H1 (cell line): ENCODE measurements around the gene OAS3. TPM values are rescaled to one million over a fixed set of nuclear protein-coding genes. Genes with fewer than 3 reads are reported as not detected.

Experiments
- CTCF ChIA-PET: fragments of 300-600 bp; sonication (Branson Sonifier 250); formaldehyde crosslinking; loops from one replicate; lab custom pipeline; 2021; ENCODE audit not compliant: partially characterized antibody; lab: Charles Lee
- POLR2A ChIA-PET: fragments of 300-600 bp; sonication (Branson Sonifier 250); formaldehyde crosslinking; loops from one replicate; lab custom pipeline; 2021; ENCODE audit warnings: inconsistent platforms; ENCODE audit not compliant: partially characterized antibody; lab: Charles Lee
- DNase-seq, 2 experiments: peaks; one replicate each; pipeline versions ENCODE4 v3.0.0 to v3.0.0-alpha.2; 2010 to 2022; ENCODE audit warnings: low spot score in 2 of 2, low read depth in 1 of 2, mixed read lengths in 1 of 2
- FAIRE-seq: peaks from 2 replicates; lab custom pipeline; 2011; peaks lifted over from hg19 to GRCh38; lab: Jason Lieb, UNC
- H2AFZ ChIP-seq: 2 replicates; pipeline ENCODE4 v1.8.1; 2012; ENCODE audit warnings: low read length, inconsistent platforms
- H2AK5ac ChIP-seq: 2 replicates; pipeline ENCODE4 v1.6.1; 2013; ENCODE audit warnings: low read depth, low read length
- H2BK120ac ChIP-seq: replicated peaks from 2 replicates; pipeline ENCODE3; 2013; ENCODE audit warnings: low read depth, low read length, inconsistent platforms
- H2BK12ac ChIP-seq: 2 replicates; pipeline ENCODE4 v1.6.1; 2013; ENCODE audit warnings: low read depth, low read length
- H2BK15ac ChIP-seq: 2 replicates; pipeline ENCODE4 v1.6.1; 2013; ENCODE audit warnings: low read length
- H2BK20ac ChIP-seq: 2 replicates; pipeline ENCODE4 v1.6.1; 2013; ENCODE audit warnings: low read length
- H2BK5ac ChIP-seq: 2 replicates; pipeline ENCODE4 v1.6.1; 2013; ENCODE audit warnings: low read depth, low read length
- H3K14ac ChIP-seq: 2 replicates; pipeline ENCODE4 v1.6.1; 2013; ENCODE audit warnings: inconsistent platforms; ENCODE audit not compliant: insufficient read length
- H3K18ac ChIP-seq: 2 replicates; pipeline ENCODE4 v1.6.1; 2013; ENCODE audit warnings: low read length; ENCODE audit errors: extremely low read depth
- H3K23ac ChIP-seq: 2 replicates; pipeline ENCODE4 v1.6.1; 2013; ENCODE audit warnings: inconsistent platforms; ENCODE audit not compliant: insufficient read length
- H3K23me2 ChIP-seq: 2 replicates; pipeline ENCODE4 v1.6.1; 2013; ENCODE audit warnings: low read depth, low read length
- H3K27ac ChIP-seq: 2 replicates; pipeline ENCODE4 v1.6.1; 2011; ENCODE audit warnings: low read depth, low read length, inconsistent platforms
- H3K27me3 ChIP-seq, 4 experiments: replicated peaks in 1 of 4; 1 replicate in 1 of 4; 2 replicates in 3 of 4; pipeline versions ENCODE4 v1.6.1 to v1.8.1; 2011 to 2013; ENCODE audit warnings: low read length in 3 of 4, mild to moderate bottlenecking in 3 of 4, inconsistent platforms in 2 of 4, mixed read lengths in 2 of 4, moderate library complexity in 1 of 4; ENCODE audit not compliant: control insufficient read depth in 3 of 4, insufficient read depth in 3 of 4; ENCODE audit errors: extremely low read depth in 1 of 4
- H3K36me3 ChIP-seq, 4 experiments: 2 replicates each; pipeline versions ENCODE4 v1.6.1 to v1.8.1; 2011 to 2013; ENCODE audit warnings: mild to moderate bottlenecking in 4 of 4, low read length in 3 of 4, moderate library complexity in 2 of 4, control low read depth in 1 of 4, inconsistent platforms in 1 of 4; ENCODE audit not compliant: insufficient read depth in 4 of 4, control insufficient read depth in 2 of 4
- H3K4ac ChIP-seq: replicated peaks from 2 replicates; pipeline ENCODE3; 2013; ENCODE audit warnings: low read length, low read depth, mixed read lengths, inconsistent platforms; ENCODE audit not compliant: insufficient read length
- H3K4me1 ChIP-seq, 4 experiments: replicated peaks in 1 of 4; 1 replicate in 1 of 4; 2 replicates in 3 of 4; pipeline versions ENCODE4 v1.6.1 to v1.8.1; 2011 to 2013; ENCODE audit warnings: low read length in 3 of 4, inconsistent platforms in 2 of 4, mixed read lengths in 1 of 4; ENCODE audit not compliant: insufficient read depth in 4 of 4, control insufficient read depth in 3 of 4
- H3K4me2 ChIP-seq, 2 experiments: 2 replicates each; pipeline versions ENCODE4 v1.6.1 to v1.8.1; 2011 to 2013; ENCODE audit warnings: low read depth in 2 of 2, low read length in 2 of 2, control low read depth in 1 of 2, inconsistent platforms in 1 of 2, mild to moderate bottlenecking in 1 of 2; ENCODE audit not compliant: insufficient read depth in 1 of 2
- H3K4me3 ChIP-seq, 4 experiments: fragments of 200-600, 300-600 bp in 1 of 4; sonication (generic), shearing (Covaris generic), sonication (Bioruptor Twin) in 1 of 4; 2 replicates each; pipeline versions ENCODE4 v1.5.1 to v1.8.1; 2011 to 2016; ENCODE audit warnings: low read length in 4 of 4, low read depth in 3 of 4, control low read depth in 2 of 4, inconsistent platforms in 2 of 4, mild to moderate bottlenecking in 2 of 4, mixed read lengths in 1 of 4, moderate library complexity in 1 of 4; ENCODE audit not compliant: insufficient read depth in 2 of 4; ENCODE audit errors: extremely low read depth in 1 of 4
- H3K56ac ChIP-seq: replicated peaks from 2 replicates; pipeline ENCODE3; 2013; ENCODE audit warnings: low read depth, mild to moderate bottlenecking, mixed read lengths, low read length, inconsistent platforms; ENCODE audit not compliant: insufficient read length
- H3K79me1 ChIP-seq: 2 replicates; pipeline ENCODE4 v1.6.1; 2013; ENCODE audit warnings: low read depth, low read length, control low read depth
- H3K79me2 ChIP-seq, 2 experiments: 2 replicates each; pipeline versions ENCODE4 v1.6.1 to v1.8.1; 2012 to 2013; ENCODE audit warnings: low read length in 2 of 2, mild to moderate bottlenecking in 2 of 2, inconsistent platforms in 1 of 2; ENCODE audit not compliant: insufficient read depth in 2 of 2, control insufficient read depth in 1 of 2
- H3K9ac ChIP-seq, 4 experiments: replicated peaks in 1 of 4; 1 replicate in 1 of 4; 2 replicates in 3 of 4; pipeline versions ENCODE4 v1.6.1 to v1.8.1; 2011 to 2013; ENCODE audit warnings: low read depth in 3 of 4, low read length in 3 of 4, control low read depth in 2 of 4, mild to moderate bottlenecking in 2 of 4, moderate library complexity in 2 of 4, inconsistent platforms in 1 of 4; ENCODE audit errors: extremely low read depth in 1 of 4
- H3K9me3 ChIP-seq, 2 experiments: 2 replicates each; pipeline versions ENCODE4 v1.6.1 to v1.8.1; 2012 to 2013; ENCODE audit warnings: mild to moderate bottlenecking in 2 of 2, moderate library complexity in 2 of 2, control low read depth in 1 of 2, inconsistent platforms in 1 of 2, low read depth in 1 of 2, low read length in 1 of 2, mixed read lengths in 1 of 2; ENCODE audit not compliant: insufficient read depth in 2 of 2
- H4K20me1 ChIP-seq, 2 experiments: replicated peaks in 1 of 2; 2 replicates each; pipeline versions ENCODE3 to v1.8.1; 2011 to 2013; ENCODE audit warnings: inconsistent platforms in 2 of 2, low read length in 2 of 2, mild to moderate bottlenecking in 1 of 2; ENCODE audit not compliant: insufficient read depth in 2 of 2, control insufficient read depth in 1 of 2
- H4K5ac ChIP-seq: 2 replicates; pipeline ENCODE4 v1.6.1; 2013; ENCODE audit warnings: low read length, low read depth, mixed read lengths, inconsistent platforms; ENCODE audit not compliant: insufficient read length
- H4K8ac ChIP-seq: 2 replicates; pipeline ENCODE4 v1.8.0; 2013; ENCODE audit warnings: mild to moderate bottlenecking, moderate library complexity, low read length, inconsistent platforms; ENCODE audit not compliant: insufficient read depth; ENCODE audit errors: extremely low read depth
- H4K91ac ChIP-seq: replicated peaks from 2 replicates; pipeline ENCODE3; 2013; ENCODE audit warnings: low read length, mixed read lengths, inconsistent platforms; ENCODE audit not compliant: insufficient read length
- BACH1 ChIP-seq: IDR thresholded peaks from 2 replicates; pipeline ENCODE4 v1.6.1; 2012; ENCODE audit warnings: low read length, improper control_type of control experiment
- CREB1 ChIP-seq: IDR thresholded peaks from 2 replicates; pipeline ENCODE4 v1.6.1; 2012; ENCODE audit warnings: inconsistent platforms
- CTBP2 ChIP-seq: IDR thresholded peaks from 2 replicates; pipeline ENCODE4 v1.7.0; 2011; ENCODE audit warnings: borderline replicate concordance, mild to moderate bottlenecking, moderate library complexity, mixed read lengths, low read length; ENCODE audit not compliant: insufficient read depth, insufficient read length
- EZH2 ChIP-seq: fragments of 200-600 bp; sonication (generic); IDR thresholded peaks from 2 replicates; pipeline ENCODE4 v1.7.1; 2012; ENCODE audit warnings: low read depth, mild to moderate bottlenecking, moderate library complexity, low read length, inconsistent platforms; ENCODE audit not compliant: severe bottlenecking
- NRF1 ChIP-seq: IDR thresholded peaks from 2 replicates; pipeline ENCODE4 v1.6.1; 2011; ENCODE audit warnings: mild to moderate bottlenecking, low read depth, low read length, improper control_type of control experiment
- POLR2AphosphoS5 ChIP-seq: IDR thresholded peaks from 2 replicates; pipeline ENCODE4 v1.6.1; 2011; ENCODE audit warnings: low read depth, low read length
- RNF2 ChIP-seq: fragments of 200-900, 300-1000 bp; sonication (generic); IDR thresholded peaks from 2 replicates; pipeline ENCODE4 v1.7.1; 2016; ENCODE audit warnings: borderline replicate concordance, low read depth, mild to moderate bottlenecking, antibody characterized with exemption, low read length; ENCODE audit not compliant: poor library complexity, severe bottlenecking; ENCODE audit errors: missing control alignments
- SIRT6 ChIP-seq: IDR thresholded peaks from one replicate; pipeline ENCODE4 v1.7.1; 2012; ENCODE audit warnings: low read length, inconsistent platforms
- SP4 ChIP-seq: IDR thresholded peaks from 2 replicates; pipeline ENCODE4 v1.6.1; 2012; ENCODE audit warnings: low read length, inconsistent platforms
- SRF ChIP-seq: IDR thresholded peaks from 2 replicates; pipeline ENCODE4 v1.6.1; 2011; ENCODE audit warnings: mild to moderate bottlenecking, low read depth, low read length, moderate library complexity
- TEAD4 ChIP-seq: IDR thresholded peaks from 2 replicates; pipeline ENCODE4 v1.6.1; 2012; ENCODE audit warnings: low read depth, low read length, inconsistent platforms, mixed read lengths
- YY1 ChIP-seq: IDR thresholded peaks from 2 replicates; pipeline ENCODE4 v1.6.1; 2011; ENCODE audit warnings: low read depth, mild to moderate bottlenecking, low read length
- WGBS, 2 experiments: shearing (Covaris generic) in 1 of 2; methylation state at CpG; one replicate each; pipeline versions ENCODE4 v1.1.6 to v1.1.7; 2013 to 2015; ENCODE audit warnings: low lambda C conversion rate in 2 of 2, mixed read lengths in 2 of 2, inconsistent platforms in 1 of 2, low coverage in 1 of 2, missing lambda C conversion rate in 1 of 2; ENCODE audit not compliant: insufficient replicate concordance in 2 of 2, insufficient coverage in 1 of 2, insufficient read length in 1 of 2; ENCODE audit errors: extremely low coverage in 1 of 2, missing lambda C conversion rate in 1 of 2; 5-methylcytosine and 5-hydroxymethylcytosine counted together
- polyA plus RNA-seq, 7 experiments: library from polyadenylated mRNA; depleted of rRNA in 3 of 7; stranded (reverse) in 5 of 7; unstranded in 2 of 7; fragments of >200 nt in 5 of 7; fragments of 200-250 nt in 2 of 7; gene quantifications; 1 replicate in 5 of 7; 2 replicates in 1 of 7; 4 replicates in 1 of 7; pipeline versions ENCODE4 v1.2.1 to v1.2.3, GENCODE V29; 2011 to 2013; ENCODE audit warnings: missing spikeins in 2 of 7, mixed read lengths in 2 of 7
- total RNA-seq: library from RNA; stranded (reverse); fragmentation: NEBNext Ultra II Directional; extraction: Animal tissue kit (Norgen Biotek cat#: 25700); gene quantifications from 2 replicates; pipeline ENCODE4 v1.2.1, GENCODE V29; 2021
- TF ChIP-seq, protein P1 (sequence below), 3 experiments: IDR thresholded peaks; 1 replicate in 2 of 3; 2 replicates in 1 of 3; pipeline versions ENCODE4 v1.5.1 to v1.6.1; 2011; ENCODE audit warnings: low read length in 3 of 3, mild to moderate bottlenecking in 3 of 3, inconsistent platforms in 2 of 3, low read depth in 1 of 3, moderate library complexity in 1 of 3; ENCODE audit not compliant: insufficient read depth in 1 of 3; ENCODE audit errors: control extremely low read depth in 1 of 3

Gene OAS3
- total and polyA plus RNA-seq, 2 of the 8 experiments (the other 6 are each of a cell fraction or from before 2014, with no cell fraction given), result 0.73 to 3.7 TPM

DNA sequence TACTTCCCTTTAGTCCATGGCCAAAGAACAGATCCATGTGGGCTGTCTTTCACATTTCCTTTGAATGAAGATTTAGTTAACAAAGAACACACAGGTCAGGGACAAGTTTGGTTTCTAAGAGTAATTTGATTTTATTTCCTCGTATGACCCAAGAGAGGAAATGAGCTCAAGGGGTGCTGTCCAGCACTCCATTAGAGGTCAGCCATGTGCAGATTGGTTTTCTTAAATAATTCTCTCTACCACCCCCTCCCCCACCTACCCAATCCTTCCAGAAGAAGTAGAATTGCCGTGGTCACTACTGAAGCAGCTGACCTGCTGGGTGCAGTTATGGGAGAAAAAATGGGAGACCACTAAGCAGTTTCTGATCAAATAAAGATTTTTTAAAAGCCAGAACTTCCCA is 45.4 kb upstream of the OAS3 start:
- no peak overlapping the region for H4K5ac ChIP-seq
- no peak overlapping the region for H2BK5ac ChIP-seq
- no peak overlapping the region for H4K91ac ChIP-seq
- no peak overlapping the region for H3K4me3 ChIP-seq
- no peak overlapping the region for H4K8ac ChIP-seq
- H3K79me1 ChIP-seq, result no peaks in the 10 kb centered on the region
- ChIA-PET POLR2A (no interaction called here), CTCF (interaction anchor here (0.8 to 1.5 kb wide), 6 partner anchors 8 to 191 kb away, joined by 3 to 6 read pairs (median 4); no protein-coding TSS in a partner anchor)
- H3K4ac ChIP-seq, result no peak overlapping the region
- WGBS, 2 experiments, result 77% methylated on average over 2 of the region's 2 CpGs; no CpG with 5 or more reads in 1 of the 2 experiments
- H3K4me2 ChIP-seq, result no peak overlapping the region
- no peak overlapping the region for H2BK15ac ChIP-seq
- no peaks in the 10 kb centered on the region for H3K23me2 ChIP-seq
- no peak overlapping the region for H3K9ac ChIP-seq
- peaks cover 0 to 2% (median 0%) of the 10 kb centered on the region in 4 experiments; a peak in 1 of 7 replicates for H3K4me1 ChIP-seq
- FAIRE-seq (no peak), DNase-seq (no peak)
- H3K36me3 ChIP-seq, result no peaks in the 10 kb centered on the region; a peak in 2 of 8 replicates
- H2BK12ac ChIP-seq, result no peak overlapping the region
- H3K56ac ChIP-seq, result no peak overlapping the region
- no peak overlapping the region for H2BK120ac ChIP-seq
- H3K9me3 ChIP-seq, result no peaks in the 10 kb centered on the region
- H2AK5ac ChIP-seq, result no peak overlapping the region
- no peak overlapping the region for H2BK20ac ChIP-seq
- no peaks in the 10 kb centered on the region for H3K27me3 ChIP-seq
- no peak overlapping the region for H3K14ac ChIP-seq
- no peaks in the 10 kb centered on the region for H3K79me2 ChIP-seq
- H2AFZ ChIP-seq, result no peak overlapping the region
- no peak overlapping the region for H3K18ac ChIP-seq
- no peak overlapping the region for H3K27ac ChIP-seq
- TF ChIP-seq EZH2, result no peak
- TF ChIP-seq CREB1, result no peak
- TF ChIP-seq POLR2AphosphoS5, result no peak
- no peak for TF ChIP-seq CTBP2
- TF ChIP-seq YY1, result no peak
- no peak for TF ChIP-seq SRF
- no peak for TF ChIP-seq RNF2
- TF ChIP-seq BACH1, result no peak
- TF ChIP-seq TEAD4, result no peak
- TF ChIP-seq, protein P1, sequence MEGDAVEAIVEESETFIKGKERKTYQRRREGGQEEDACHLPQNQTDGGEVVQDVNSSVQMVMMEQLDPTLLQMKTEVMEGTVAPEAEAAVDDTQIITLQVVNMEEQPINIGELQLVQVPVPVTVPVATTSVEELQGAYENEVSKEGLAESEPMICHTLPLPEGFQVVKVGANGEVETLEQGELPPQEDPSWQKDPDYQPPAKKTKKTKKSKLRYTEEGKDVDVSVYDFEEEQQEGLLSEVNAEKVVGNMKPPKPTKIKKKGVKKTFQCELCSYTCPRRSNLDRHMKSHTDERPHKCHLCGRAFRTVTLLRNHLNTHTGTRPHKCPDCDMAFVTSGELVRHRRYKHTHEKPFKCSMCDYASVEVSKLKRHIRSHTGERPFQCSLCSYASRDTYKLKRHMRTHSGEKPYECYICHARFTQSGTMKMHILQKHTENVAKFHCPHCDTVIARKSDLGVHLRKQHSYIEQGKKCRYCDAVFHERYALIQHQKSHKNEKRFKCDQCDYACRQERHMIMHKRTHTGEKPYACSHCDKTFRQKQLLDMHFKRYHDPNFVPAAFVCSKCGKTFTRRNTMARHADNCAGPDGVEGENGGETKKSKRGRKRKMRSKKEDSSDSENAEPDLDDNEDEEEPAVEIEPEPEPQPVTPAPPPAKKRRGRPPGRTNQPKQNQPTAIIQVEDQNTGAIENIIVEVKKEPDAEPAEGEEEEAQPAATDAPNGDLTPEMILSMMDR (IDR thresholded peaks at IDR 0.05; ENCODE audit: control extremely low read depth in 1 of 3, insufficient read depth in 1 of 3, low read depth in 1 of 3, low read length in 3 of 3), result no peak
- no peak for TF ChIP-seq SP4
- TF ChIP-seq SIRT6, result no peak
- no peak for TF ChIP-seq NRF1
- no peak overlapping the region for H3K23ac ChIP-seq
- no peaks in the 10 kb centered on the region for H4K20me1 ChIP-seq
